HepG2 (cell line): Measurements from ENCODE around the gene DNAJC7. TPM values are rescaled to one million over a fixed set of nuclear protein-coding genes. Genes with fewer than 3 reads are reported as not detected.

Experiments
- EP300 ChIP-seq, 3 experiments: sonication (generic) in 1 of 3; formaldehyde crosslinking in 1 of 3; IDR thresholded peaks; 2 replicates each; pipeline versions ENCODE4 v1.5.1 to v1.6.1; 2011 to 2020; ENCODE audit warnings: low read depth in 2 of 3, low read length in 2 of 3, borderline replicate concordance in 1 of 3, improper control_type of control experiment in 1 of 3, mild to moderate bottlenecking in 1 of 3, missing genetic modification reagents in 1 of 3, moderate library complexity in 1 of 3
- KAT7 ChIP-seq: IDR thresholded peaks from 2 replicates; pipeline ENCODE4 v1.6.1; 2018; ENCODE audit warnings: borderline replicate concordance, missing compliant biosample characterization
- MZF1 ChIP-seq: sonication (generic); formaldehyde crosslinking; IDR thresholded peaks from 2 replicates; pipeline ENCODE4 v1.8.1; 2023; ENCODE audit warnings: mild to moderate bottlenecking, missing genetic modification reagents, borderline replicate concordance
- NFIB ChIP-seq: sonication (generic); formaldehyde crosslinking; IDR thresholded peaks from 2 replicates; pipeline ENCODE4 v1.9.0; 2021; ENCODE audit warnings: missing genetic modification reagents, mild to moderate bottlenecking, borderline replicate concordance
- NRL ChIP-seq: sonication (generic); formaldehyde crosslinking; IDR thresholded peaks from 2 replicates; pipeline ENCODE4 v1.5.0; 2020; ENCODE audit warnings: missing genetic modification reagents, mild to moderate bottlenecking, moderate library complexity, borderline replicate concordance
- SETDB1 ChIP-seq: sonication (generic); formaldehyde crosslinking; IDR thresholded peaks from 2 replicates; pipeline ENCODE4 v1.5.1; 2020; ENCODE audit warnings: missing genetic modification reagents, mild to moderate bottlenecking, borderline replicate concordance
- TBP ChIP-seq: sonication (generic); formaldehyde crosslinking; IDR thresholded peaks from 2 replicates; pipeline ENCODE4 v1.5.0; 2020; ENCODE audit warnings: missing genetic modification reagents
- ZNF20 ChIP-seq: sonication (generic); formaldehyde crosslinking; IDR thresholded peaks from 2 replicates; pipeline ENCODE4 v1.4.0; 2020; ENCODE audit warnings: mild to moderate bottlenecking, moderate library complexity, missing genetic modification reagents
- ZNF263 ChIP-seq: sonication (generic); formaldehyde crosslinking; IDR thresholded peaks from 2 replicates; pipeline ENCODE4 v1.4.0; 2020; ENCODE audit warnings: missing genetic modification reagents
- ZNF598 ChIP-seq: sonication (generic); formaldehyde crosslinking; IDR thresholded peaks from 2 replicates; pipeline ENCODE4 v1.5.1; 2020; ENCODE audit warnings: mild to moderate bottlenecking, missing genetic modification reagents, borderline replicate concordance
- ZNF724P ChIP-seq: sonication (generic); formaldehyde crosslinking; IDR thresholded peaks from 2 replicates; pipeline ENCODE4 v1.8.0; 2022; ENCODE audit warnings: missing genetic modification reagents, borderline replicate concordance
- ZNF776 ChIP-seq: sonication (generic); formaldehyde crosslinking; IDR thresholded peaks from 2 replicates; pipeline ENCODE4 v1.4.0; 2020; ENCODE audit warnings: mild to moderate bottlenecking, missing genetic modification reagents
- ZNF780A ChIP-seq: sonication (generic); formaldehyde crosslinking; IDR thresholded peaks from 2 replicates; pipeline ENCODE4 v1.8.0; 2022; ENCODE audit warnings: mild to moderate bottlenecking, missing genetic modification reagents, moderate library complexity
- ZZZ3 ChIP-seq: sonication (generic); formaldehyde crosslinking; IDR thresholded peaks from 2 replicates; pipeline ENCODE4 v1.4.0; 2020; ENCODE audit warnings: missing genetic modification reagents, mild to moderate bottlenecking, borderline replicate concordance
- polyA plus RNA-seq, 8 experiments: library from polyadenylated mRNA; depleted of rRNA in 3 of 8; stranded (reverse) in 7 of 8; unstranded in 1 of 8; fragments of >200 nt; fragmentation: Illumina TruSeq in 4 of 8; extraction: Trizol in 4 of 8; gene quantifications; 2 replicates each; pipeline versions ENCODE4 v1.2.1 to v1.2.3, GENCODE V29; 2011 to 2016; ENCODE audit warnings: low read depth in 4 of 8, missing spikeins in 1 of 8, mixed read lengths in 1 of 8; ENCODE audit not compliant: insufficient read depth in 1 of 8
- total RNA-seq, 5 experiments: library from RNA; depleted of rRNA; stranded (reverse); fragments of >200 nt; fragmentation: Illumina TruSeq; extraction: Trizol; gene quantifications; 2 replicates each; pipeline ENCODE4 v1.2.3, GENCODE V29; 2016; ENCODE audit warnings: low read depth in 1 of 5
- TF ChIP-seq, protein P1 (sequence below): sonication (generic); formaldehyde crosslinking; IDR thresholded peaks from 2 replicates; pipeline ENCODE4 v1.8.1; 2022; ENCODE audit warnings: mild to moderate bottlenecking, missing genetic modification reagents
- TF ChIP-seq, protein P2 (sequence below): sonication (generic); formaldehyde crosslinking; IDR thresholded peaks from 2 replicates; pipeline ENCODE4 v1.4.0; 2020; ENCODE audit warnings: missing genetic modification reagents, mild to moderate bottlenecking, borderline replicate concordance
- TF ChIP-seq, protein P3 (sequence below): IDR thresholded peaks from 2 replicates; pipeline ENCODE4 v1.6.1; 2016; ENCODE audit warnings: mild to moderate bottlenecking, missing biosample characterization, missing genetic modification reagents
- TF ChIP-seq, protein P4 (sequence below): sonication (generic); formaldehyde crosslinking; IDR thresholded peaks from 2 replicates; pipeline ENCODE4 v1.8.0; 2022; ENCODE audit warnings: mild to moderate bottlenecking, missing genetic modification reagents, borderline replicate concordance
- TF ChIP-seq, protein P5 (sequence below): sonication (generic); formaldehyde crosslinking; IDR thresholded peaks from 2 replicates; pipeline ENCODE4 v1.4.0; 2020; ENCODE audit warnings: mild to moderate bottlenecking, missing genetic modification reagents, borderline replicate concordance

Gene DNAJC7
- total and polyA plus RNA-seq, 2 of the 13 experiments (the other 11 are each of a cell fraction or from before 2014, with no cell fraction given), result 47.7 to 132 TPM

DNA sequence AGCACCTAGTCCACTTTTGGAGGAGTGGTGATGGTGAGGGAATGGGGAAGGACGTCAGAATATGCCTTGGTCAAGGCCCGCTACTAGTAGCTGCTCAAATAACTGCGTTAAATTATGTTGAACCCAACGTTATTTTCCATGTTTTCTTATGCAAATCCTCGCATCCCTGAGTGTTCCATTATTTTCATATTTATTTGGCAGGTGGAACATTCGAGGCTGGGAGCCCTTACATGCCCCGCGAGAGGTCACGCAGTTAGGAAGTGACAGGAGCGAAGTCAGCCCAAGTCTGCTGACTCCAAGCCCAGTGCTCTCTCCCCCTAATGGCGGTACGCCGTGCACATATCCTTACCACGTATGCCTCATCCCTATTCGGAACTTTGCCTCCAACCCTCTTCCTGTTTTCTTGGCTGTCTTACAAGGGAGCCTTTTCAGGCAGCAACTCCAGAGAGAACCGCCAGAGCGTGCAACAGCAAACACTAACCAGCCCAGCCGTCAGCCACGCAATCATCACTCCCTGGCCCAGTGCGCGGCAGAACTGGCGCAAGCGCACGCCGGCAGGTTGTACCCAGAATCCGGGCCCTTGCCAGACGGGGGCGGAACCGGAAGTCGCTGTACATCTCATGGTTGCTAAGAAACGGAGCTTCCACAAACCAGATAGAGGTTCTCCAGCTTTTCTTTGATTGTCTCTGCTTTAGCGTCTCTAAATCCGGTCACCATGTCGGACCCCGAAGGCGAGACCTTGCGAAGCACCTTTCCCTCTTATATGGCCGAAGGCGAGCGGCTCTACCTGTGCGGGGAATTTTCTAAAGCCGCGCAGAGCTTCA is 87.0 kb downstream of the DNAJC7 start, which contains the start of gene ODAD4 (continued):
- TF ChIP-seq MZF1 (CRISPR knock-in tag) (0 out of 2 replicates have a peak, but pooled peaks have one; percentile 63), NRL (CRISPR knock-in tag) (peak; percentile 72; the same call in 1 of the 2 replicates), ZNF20 (CRISPR knock-in tag) (no peak), ZNF780A (CRISPR knock-in tag) (no peak), ZNF598 (peak; percentile 98), ZNF776 (CRISPR knock-in tag) (no peak), TBP (no peak), KAT7 (CRISPR knock-in tag) (peak; percentile 98), ZZZ3 (CRISPR knock-in tag) (peak; percentile 86; the same call in 1 of the 2 replicates), SETDB1 (CRISPR knock-in tag) (no peak), ZNF724P (CRISPR knock-in tag) (peak; percentile 68; the same call in 1 of the 2 replicates), EP300 (IDR thresholded peaks at IDR 0.05; ENCODE audit: low read depth in 2 of 2, low read length in 2 of 2) (peak in 1 of 2 experiments; percentile 62; a peak in 1 of 4 replicates), EP300 (CRISPR knock-in tag; IDR thresholded peaks at IDR 0.05; ENCODE audit: borderline replicate concordance) (peak; percentile 66; the same call in 1 of the 2 replicates), NFIB (CRISPR knock-in tag) (no peak), ZNF263 (peak; percentile 88)
- TF ChIP-seq, protein P1, sequence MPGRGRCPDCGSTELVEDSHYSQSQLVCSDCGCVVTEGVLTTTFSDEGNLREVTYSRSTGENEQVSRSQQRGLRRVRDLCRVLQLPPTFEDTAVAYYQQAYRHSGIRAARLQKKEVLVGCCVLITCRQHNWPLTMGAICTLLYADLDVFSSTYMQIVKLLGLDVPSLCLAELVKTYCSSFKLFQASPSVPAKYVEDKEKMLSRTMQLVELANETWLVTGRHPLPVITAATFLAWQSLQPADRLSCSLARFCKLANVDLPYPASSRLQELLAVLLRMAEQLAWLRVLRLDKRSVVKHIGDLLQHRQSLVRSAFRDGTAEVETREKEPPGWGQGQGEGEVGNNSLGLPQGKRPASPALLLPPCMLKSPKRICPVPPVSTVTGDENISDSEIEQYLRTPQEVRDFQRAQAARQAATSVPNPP (CRISPR knock-in tag), result no peak
- TF ChIP-seq, protein P2, sequence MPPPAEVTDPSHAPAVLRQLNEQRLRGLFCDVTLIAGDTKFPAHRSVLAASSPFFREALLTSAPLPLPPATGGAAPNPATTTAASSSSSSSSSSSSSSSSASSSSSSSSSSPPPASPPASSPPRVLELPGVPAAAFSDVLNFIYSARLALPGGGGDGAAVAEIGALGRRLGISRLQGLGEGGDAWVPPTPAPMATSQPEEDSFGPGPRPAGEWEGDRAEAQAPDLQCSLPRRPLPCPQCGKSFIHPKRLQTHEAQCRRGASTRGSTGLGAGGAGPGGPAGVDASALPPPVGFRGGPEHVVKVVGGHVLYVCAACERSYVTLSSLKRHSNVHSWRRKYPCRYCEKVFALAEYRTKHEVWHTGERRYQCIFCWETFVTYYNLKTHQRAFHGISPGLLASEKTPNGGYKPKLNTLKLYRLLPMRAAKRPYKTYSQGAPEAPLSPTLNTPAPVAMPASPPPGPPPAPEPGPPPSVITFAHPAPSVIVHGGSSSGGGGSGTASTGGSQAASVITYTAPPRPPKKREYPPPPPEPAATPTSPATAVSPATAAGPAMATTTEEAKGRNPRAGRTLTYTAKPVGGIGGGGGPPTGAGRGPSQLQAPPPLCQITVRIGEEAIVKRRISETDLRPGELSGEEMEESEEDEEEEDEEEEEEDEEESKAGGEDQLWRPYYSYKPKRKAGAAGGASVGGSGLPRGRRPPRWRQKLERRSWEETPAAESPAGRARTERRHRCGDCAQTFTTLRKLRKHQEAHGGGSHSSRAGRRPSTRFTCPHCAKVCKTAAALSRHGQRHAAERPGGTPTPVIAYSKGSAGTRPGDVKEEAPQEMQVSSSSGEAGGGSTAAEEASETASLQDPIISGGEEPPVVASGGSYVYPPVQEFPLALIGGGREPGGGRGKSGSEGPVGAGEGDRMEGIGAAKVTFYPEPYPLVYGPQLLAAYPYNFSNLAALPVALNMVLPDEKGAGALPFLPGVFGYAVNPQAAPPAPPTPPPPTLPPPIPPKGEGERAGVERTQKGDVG (CRISPR knock-in tag), result peak; percentile 65; the same call in 1 of the 2 replicates
- TF ChIP-seq, protein P3, sequence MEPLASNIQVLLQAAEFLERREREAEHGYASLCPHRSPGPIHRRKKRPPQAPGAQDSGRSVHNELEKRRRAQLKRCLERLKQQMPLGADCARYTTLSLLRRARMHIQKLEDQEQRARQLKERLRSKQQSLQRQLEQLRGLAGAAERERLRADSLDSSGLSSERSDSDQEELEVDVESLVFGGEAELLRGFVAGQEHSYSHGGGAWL (CRISPR knock-in tag), result peak; percentile 80
- TF ChIP-seq, protein P4, sequence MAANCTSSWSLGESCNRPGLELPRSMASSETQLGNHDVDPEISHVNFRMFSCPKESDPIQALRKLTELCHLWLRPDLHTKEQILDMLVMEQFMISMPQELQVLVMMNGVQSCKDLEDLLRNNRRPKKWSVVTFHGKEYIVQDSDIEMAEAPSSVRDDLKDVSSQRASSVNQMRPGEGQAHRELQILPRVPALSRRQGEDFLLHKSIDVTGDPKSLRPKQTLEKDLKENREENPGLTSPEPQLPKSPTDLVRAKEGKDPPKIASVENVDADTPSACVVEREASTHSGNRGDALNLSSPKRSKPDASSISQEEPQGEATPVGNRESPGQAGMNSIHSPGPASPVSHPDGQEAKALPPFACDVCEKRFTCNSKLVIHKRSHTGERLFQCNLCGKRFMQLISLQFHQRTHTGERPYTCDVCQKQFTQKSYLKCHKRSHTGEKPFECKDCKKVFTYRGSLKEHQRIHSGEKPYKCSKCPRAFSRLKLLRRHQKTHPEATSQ (CRISPR knock-in tag), result no peak
- TF ChIP-seq, protein P5, sequence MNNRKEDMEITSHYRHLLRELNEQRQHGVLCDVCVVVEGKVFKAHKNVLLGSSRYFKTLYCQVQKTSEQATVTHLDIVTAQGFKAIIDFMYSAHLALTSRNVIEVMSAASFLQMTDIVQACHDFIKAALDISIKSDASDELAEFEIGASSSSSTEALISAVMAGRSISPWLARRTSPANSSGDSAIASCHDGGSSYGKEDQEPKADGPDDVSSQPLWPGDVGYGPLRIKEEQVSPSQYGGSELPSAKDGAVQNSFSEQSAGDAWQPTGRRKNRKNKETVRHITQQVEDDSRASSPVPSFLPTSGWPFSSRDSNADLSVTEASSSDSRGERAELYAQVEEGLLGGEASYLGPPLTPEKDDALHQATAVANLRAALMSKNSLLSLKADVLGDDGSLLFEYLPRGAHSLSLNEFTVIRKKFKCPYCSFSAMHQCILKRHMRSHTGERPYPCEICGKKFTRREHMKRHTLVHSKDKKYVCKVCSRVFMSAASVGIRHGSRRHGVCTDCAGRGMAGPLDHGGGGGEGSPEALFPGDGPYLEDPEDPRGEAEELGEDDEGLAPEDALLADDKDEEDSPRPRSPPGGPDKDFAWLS, result 0 out of 2 replicates have a peak, but pooled peaks have one; percentile 68
